Activated T-cell treated with anti-CD3 and anti-CD28 coated beads, Interleukin-2, amount 50 U/mL, for 4 hours (primary cell): Measurements from ENCODE around the gene BEST3. TPM values are rescaled to one million over a fixed set of nuclear protein-coding genes. Genes with fewer than 3 reads are reported as not detected.

Experiments used
- ATAC-seq, 2 donors: fragments of 200-7000 bp; cut with Tn5 transposase; one replicate each; pipeline ENCODE4 v1.10.0; 2021
- DNase-seq: peaks from one replicate; pipeline ENCODE4 v3.0.0-alpha.2; 2020
- H3K27me3 Mint-ChIP-seq: one replicate; pipeline ENCODE4 v1.8.0; 2021; ENCODE audit warnings: low read depth, mixed read lengths
- H3K36me3 Mint-ChIP-seq: one replicate; pipeline ENCODE4 v1.8.0; 2022; ENCODE audit warnings: mixed read lengths; ENCODE audit not compliant: insufficient read depth
- H3K4me1 Mint-ChIP-seq: one replicate; pipeline ENCODE4 v1.8.0; 2021; ENCODE audit warnings: low read depth, mixed read lengths
- H3K4me3 Mint-ChIP-seq: one replicate; pipeline ENCODE4 v1.8.0; 2021; ENCODE audit warnings: mild to moderate bottlenecking, moderate library complexity, mixed read lengths
- H3K9me3 Mint-ChIP-seq: one replicate; pipeline ENCODE4 v1.8.0; 2021; ENCODE audit warnings: mixed read lengths
- total RNA-seq, 3 donors: library from RNA; stranded (reverse); gene quantifications; one replicate each; pipeline ENCODE4 v1.2.1, GENCODE V29; 2021

The BEST3 gene
- total RNA-seq, 3 donors from 2014 or later: not detected

DNA sequence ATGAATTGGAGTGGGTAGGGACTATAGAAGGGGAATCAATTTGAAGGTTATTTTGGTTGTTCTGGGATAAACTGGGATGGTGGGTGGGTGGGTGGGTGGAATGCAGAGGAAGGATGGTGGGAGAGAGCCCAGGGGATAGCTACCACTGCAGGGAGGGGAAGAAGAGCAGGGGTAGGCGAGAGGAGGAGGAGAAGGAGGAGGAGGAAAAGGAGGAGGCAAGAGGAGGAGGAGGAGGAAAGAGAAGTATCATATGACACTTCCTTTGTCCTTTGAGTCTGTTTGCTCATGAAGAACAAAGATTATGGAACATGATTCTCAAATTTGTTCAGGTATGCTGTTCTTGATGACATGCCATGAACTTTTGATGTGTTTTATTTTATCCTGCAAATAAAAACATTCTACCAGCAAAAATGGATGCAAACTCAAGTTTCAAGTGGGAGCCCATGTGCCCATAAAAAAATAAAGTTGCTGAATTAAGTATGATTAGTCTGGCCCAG lies 4.1 kb upstream of the BEST3 start:
- no peaks in the 10 kb centered on the region for H3K4me1 Mint-ChIP-seq
- no peak for DNase-seq
- no peak for ATAC-seq
- peaks cover 10% of the 10 kb centered on the region for H3K27me3 Mint-ChIP-seq
- H3K9me3 Mint-ChIP-seq: no peaks in the 10 kb centered on the region
- H3K36me3 Mint-ChIP-seq: no peaks in the 10 kb centered on the region
- no peak overlapping the region for H3K4me3 Mint-ChIP-seq

- Mint-ChIP-seq H3K27me3 (peaks cover 11% of the 10 kb centered on the region), H3K36me3 (no peaks in the 10 kb centered on the region)
These were observed 2.7 kb upstream of the BEST3 start for GRCh38 chr12:69701826-69702225.

GRCh38 chr12:69698054-69698453 lies 1.0 kb downstream of the BEST3 start:
- no peaks in the 10 kb centered on the region for H3K9me3 Mint-ChIP-seq
- no peak for DNase-seq
- H3K36me3 Mint-ChIP-seq: no peaks in the 10 kb centered on the region
- H3K4me3 Mint-ChIP-seq: no peak overlapping the region
- no peak for ATAC-seq
- H3K27me3 Mint-ChIP-seq: peaks cover 9% of the 10 kb centered on the region
- H3K4me1 Mint-ChIP-seq: no peaks in the 10 kb centered on the region

More at GRCh38 chr12:69701826-69702225, 2.7 kb upstream of the BEST3 start:
- H3K4me1 Mint-ChIP-seq: no peaks in the 10 kb centered on the region
- ATAC-seq (no peak), DNase-seq (no peak)
- H3K9me3 Mint-ChIP-seq: no peaks in the 10 kb centered on the region
- H3K4me3 Mint-ChIP-seq: no peak overlapping the region

- Mint-ChIP-seq H3K27me3 (peaks cover 9% of the 10 kb centered on the region), H3K36me3 (no peaks in the 10 kb centered on the region), H3K4me3 (no peak overlapping the region), H3K9me3 (no peaks in the 10 kb centered on the region), H3K4me1 (peaks cover 5% of the 10 kb centered on the region)
- DNase-seq: no peak
- no peak for ATAC-seq
These were observed 5.0 kb downstream of the BEST3 start for GRCh38 chr12:69694123-69694522.

DNA sequence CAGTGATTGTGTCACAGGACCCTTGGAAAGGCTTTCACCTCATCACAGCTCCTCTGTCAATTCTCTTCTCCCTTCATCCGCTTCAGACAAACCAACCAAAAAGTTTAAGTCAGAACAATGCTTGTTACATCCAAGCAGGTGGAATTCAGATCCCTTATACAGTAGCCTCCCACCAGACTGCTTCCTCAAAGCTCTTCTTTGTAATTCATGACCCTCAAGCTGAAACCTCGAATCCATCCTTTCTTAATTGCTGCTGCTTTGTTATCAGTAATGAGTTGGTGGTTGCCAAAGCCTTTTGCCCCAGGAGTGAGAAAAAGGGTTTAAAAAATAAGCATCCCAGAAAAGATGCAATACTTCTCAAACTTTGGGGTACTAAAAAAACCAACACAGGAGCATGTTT lies 9.5 kb downstream of the BEST3 start:
- DNase-seq (no peak), ATAC-seq (no peak)
- no peaks in the 10 kb centered on the region for H3K27me3 Mint-ChIP-seq
- H3K4me1 Mint-ChIP-seq: peaks cover 7% of the 10 kb centered on the region
- H3K36me3 Mint-ChIP-seq: no peaks in the 10 kb centered on the region
- H3K9me3 Mint-ChIP-seq: no peaks in the 10 kb centered on the region
- H3K4me3 Mint-ChIP-seq: no peak overlapping the region

- Mint-ChIP-seq H3K27me3 (peaks cover 3% of the 10 kb centered on the region), H3K36me3 (no peaks in the 10 kb centered on the region), H3K4me1 (peaks cover 7% of the 10 kb centered on the region), H3K4me3 (no peak overlapping the region), H3K9me3 (no peaks in the 10 kb centered on the region)
- ATAC-seq: peak; percentile 41 to 67
- peak; percentile 23 for DNase-seq
These were observed 10.4 kb downstream of the BEST3 start for GRCh38 chr12:69688471-69689427.

GRCh38 chr12:69688021-69688420 lies 11.1 kb downstream of the BEST3 start:
- H3K4me1 Mint-ChIP-seq: peaks cover 7% of the 10 kb centered on the region
- no peak overlapping the region for H3K4me3 Mint-ChIP-seq
- DNase-seq (no peak), ATAC-seq (no peak)
- peaks cover 3% of the 10 kb centered on the region for H3K27me3 Mint-ChIP-seq
- H3K9me3 Mint-ChIP-seq: no peaks in the 10 kb centered on the region
- no peaks in the 10 kb centered on the region for H3K36me3 Mint-ChIP-seq

GRCh38 chr12:69687390-69687789 lies 11.7 kb downstream of the BEST3 start:
- ATAC-seq (no peak), DNase-seq (no peak)
- H3K9me3 Mint-ChIP-seq: no peaks in the 10 kb centered on the region
- H3K4me1 Mint-ChIP-seq: peaks cover 7% of the 10 kb centered on the region
- H3K27me3 Mint-ChIP-seq: peaks cover 3% of the 10 kb centered on the region
- no peak overlapping the region for H3K4me3 Mint-ChIP-seq
- H3K36me3 Mint-ChIP-seq: no peaks in the 10 kb centered on the region

DNA sequence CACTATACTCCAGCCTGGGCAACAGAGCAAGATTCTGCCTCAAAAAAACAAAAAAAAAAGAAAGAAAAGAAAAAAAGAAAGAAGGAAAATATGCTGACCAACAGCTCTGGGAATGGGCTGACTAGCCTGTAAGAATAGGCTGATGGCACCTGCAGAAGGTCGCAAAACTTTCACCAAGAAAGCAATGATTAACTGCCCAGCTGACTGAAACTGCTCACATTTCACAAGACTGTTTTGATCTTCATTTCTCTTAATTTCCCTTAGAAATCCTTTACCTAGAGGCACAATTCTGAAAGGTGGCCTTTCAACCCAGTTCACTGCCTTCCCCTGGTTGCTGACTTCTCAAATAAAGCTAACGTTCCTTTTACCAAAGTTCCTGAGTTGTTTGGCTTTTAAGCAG lies 12.4 kb downstream of the BEST3 start:
- H3K9me3 Mint-ChIP-seq: no peaks in the 10 kb centered on the region
- no peak overlapping the region for H3K4me3 Mint-ChIP-seq
- H3K4me1 Mint-ChIP-seq: peaks cover 7% of the 10 kb centered on the region

GRCh38 chr12:69685810-69686209 lies 13.3 kb downstream of the BEST3 start:
- Mint-ChIP-seq H3K36me3 (no peaks in the 10 kb centered on the region), H3K27me3 (peaks cover 3% of the 10 kb centered on the region), H3K4me3 (no peak overlapping the region), H3K4me1 (peaks cover 7% of the 10 kb centered on the region), H3K9me3 (no peaks in the 10 kb centered on the region)
- DNase-seq (no peak), ATAC-seq (peak in 1 of 2 donors; percentile 23)

More for the DNA sequence above, 12.4 kb downstream of the BEST3 start:
- H3K27me3 Mint-ChIP-seq: peaks cover 3% of the 10 kb centered on the region
- ATAC-seq (no peak), DNase-seq (no peak)
- no peaks in the 10 kb centered on the region for H3K36me3 Mint-ChIP-seq

DNA sequence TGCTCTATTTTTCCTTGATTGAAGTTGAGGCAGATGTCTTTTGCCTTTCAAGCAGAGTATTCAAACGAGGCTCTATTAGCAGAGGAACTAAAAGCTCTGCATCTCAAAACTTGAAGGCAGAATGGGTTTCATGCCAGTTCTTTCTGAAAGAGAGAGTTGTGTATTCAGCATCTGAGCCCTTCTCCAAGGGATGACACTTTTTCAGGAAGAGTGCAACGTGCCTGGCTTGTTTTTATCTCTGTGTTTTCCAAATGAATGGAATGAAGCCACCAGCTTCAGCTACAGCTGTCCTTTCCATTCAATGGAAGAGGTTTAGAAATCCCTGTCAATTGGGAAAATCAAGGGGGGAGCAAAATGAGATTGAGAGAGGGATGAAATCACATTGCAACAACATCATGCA lies 14.6 kb downstream of the BEST3 start:
- Mint-ChIP-seq H3K4me1 (peaks cover 5% of the 10 kb centered on the region), H3K36me3 (no peaks in the 10 kb centered on the region), H3K9me3 (no peaks in the 10 kb centered on the region), H3K4me3 (no peak overlapping the region), H3K27me3 (peaks cover 3% of the 10 kb centered on the region)
- ATAC-seq (no peak), DNase-seq (no peak)

- H3K27me3 Mint-ChIP-seq: peaks cover 3% of the 10 kb centered on the region
- ATAC-seq (no peak), DNase-seq (no peak)
- H3K4me3 Mint-ChIP-seq: no peak overlapping the region
- no peaks in the 10 kb centered on the region for H3K36me3 Mint-ChIP-seq
- no peaks in the 10 kb centered on the region for H3K9me3 Mint-ChIP-seq
- no peaks in the 10 kb centered on the region for H3K4me1 Mint-ChIP-seq
These were observed 16.9 kb downstream of the BEST3 start for GRCh38 chr12:69682110-69682755.

DNA sequence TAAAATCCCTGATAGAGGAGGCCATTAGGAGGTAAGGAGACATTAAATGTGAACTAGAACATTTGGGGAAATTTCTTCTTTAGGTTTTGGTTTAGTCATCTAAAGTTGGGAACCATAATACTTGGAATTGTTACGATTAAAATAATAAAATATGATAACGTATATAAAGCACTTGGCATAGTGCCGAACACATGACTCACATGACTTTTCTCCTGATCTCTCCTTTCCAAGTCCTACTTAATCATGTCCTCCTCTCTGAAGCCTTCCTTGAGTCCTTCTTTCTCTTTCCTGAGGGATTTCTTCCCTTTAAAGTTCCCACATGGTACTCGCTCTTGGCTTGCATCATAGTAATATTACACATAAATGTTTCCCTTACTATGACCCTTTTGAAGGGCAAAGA lies 20.0 kb downstream of the BEST3 start:
- no peak for DNase-seq
- H3K36me3 Mint-ChIP-seq: no peaks in the 10 kb centered on the region
- H3K27me3 Mint-ChIP-seq: peaks cover 2% of the 10 kb centered on the region
- no peaks in the 10 kb centered on the region for H3K9me3 Mint-ChIP-seq
- no peak overlapping the region for H3K4me3 Mint-ChIP-seq
- ATAC-seq: no peak
- no peaks in the 10 kb centered on the region for H3K4me1 Mint-ChIP-seq

- Mint-ChIP-seq H3K9me3 (no peaks in the 10 kb centered on the region), H3K27me3 (no peaks in the 10 kb centered on the region), H3K4me3 (no peak overlapping the region), H3K36me3 (no peaks in the 10 kb centered on the region), H3K4me1 (no peaks in the 10 kb centered on the region)
- ATAC-seq (no peak), DNase-seq (no peak)
These were observed 22.7 kb downstream of the BEST3 start for GRCh38 chr12:69676257-69677012.
